ENCODE results near the gene TIMM50. TPM values are rescaled to one million over a fixed set of nuclear protein-coding genes. Genes with fewer than 3 reads are reported as not detected.
A peak's percentile ranks its signal among the peaks of the same experiment; 100 is the strongest.

The TIMM50 gene
- total RNA-seq, 4 donors from 2014 or later: 21.7 to 54.0 (median 33.5) TPM

DNA sequence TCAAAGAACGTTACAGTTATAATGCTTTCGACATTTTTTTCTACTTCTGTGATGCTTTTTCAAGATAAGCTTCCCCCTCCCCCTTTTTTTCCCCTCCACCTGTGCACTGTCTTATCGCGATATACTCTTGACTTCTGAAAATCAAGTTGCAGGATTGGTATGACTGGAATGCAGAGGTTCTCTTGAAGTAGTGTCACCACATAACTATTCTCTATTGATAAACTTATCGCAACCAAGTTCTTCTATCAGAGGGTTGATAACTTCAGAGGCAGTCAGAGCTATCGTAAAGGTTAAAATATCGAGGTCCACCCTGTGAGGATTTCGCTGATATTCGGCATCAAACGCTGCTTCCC lies 58.5 kb downstream of the TIMM50 start:
- intact Hi-C loops (cut with DNase I; ENCODE audit: low total_unique reads) (loop anchor here (10.0 kb wide), 2 partner anchors 64 to 194 kb away; partner anchors contain the start of gene SAMD4B), in situ Hi-C loops (cut with MboI; ENCODE audit: low pct_ligation_motif_present in 1 of 4, low pct_unique_long_range_greater_than_20kb in 1 of 4, low sequenced_read_pairs in 3 of 4) (loop anchor here (10.0 to 25.0 kb wide), 4 partner anchors 94 to 427 kb away; partner anchors contain the start of genes GMFG (in 2 of the 4), SAMD4B (in 2 of the 4), SUPT5H (in 2 of the 4) and RPS16 (in 1 of the 4))
- Histone ChIP-seq H3K4me3 (peak overlapping the region; percentile 71 to 95 (median 84)), H3K4me1 (peaks cover 11 to 20% (median 13%) of the 10 kb centered on the region in 4 donors), H3K27me3 (no peaks in the 10 kb centered on the region), H3K36me3 (no peaks in the 10 kb centered on the region), H3K9me3 (no peaks in the 10 kb centered on the region), H3K27ac (peak overlapping the region; percentile 95 to 98 (median 96))
- no peak for TF ChIP-seq POLR2AphosphoS5 (IDR thresholded peaks at IDR 0.05)
- TF ChIP-seq, protein P1, sequence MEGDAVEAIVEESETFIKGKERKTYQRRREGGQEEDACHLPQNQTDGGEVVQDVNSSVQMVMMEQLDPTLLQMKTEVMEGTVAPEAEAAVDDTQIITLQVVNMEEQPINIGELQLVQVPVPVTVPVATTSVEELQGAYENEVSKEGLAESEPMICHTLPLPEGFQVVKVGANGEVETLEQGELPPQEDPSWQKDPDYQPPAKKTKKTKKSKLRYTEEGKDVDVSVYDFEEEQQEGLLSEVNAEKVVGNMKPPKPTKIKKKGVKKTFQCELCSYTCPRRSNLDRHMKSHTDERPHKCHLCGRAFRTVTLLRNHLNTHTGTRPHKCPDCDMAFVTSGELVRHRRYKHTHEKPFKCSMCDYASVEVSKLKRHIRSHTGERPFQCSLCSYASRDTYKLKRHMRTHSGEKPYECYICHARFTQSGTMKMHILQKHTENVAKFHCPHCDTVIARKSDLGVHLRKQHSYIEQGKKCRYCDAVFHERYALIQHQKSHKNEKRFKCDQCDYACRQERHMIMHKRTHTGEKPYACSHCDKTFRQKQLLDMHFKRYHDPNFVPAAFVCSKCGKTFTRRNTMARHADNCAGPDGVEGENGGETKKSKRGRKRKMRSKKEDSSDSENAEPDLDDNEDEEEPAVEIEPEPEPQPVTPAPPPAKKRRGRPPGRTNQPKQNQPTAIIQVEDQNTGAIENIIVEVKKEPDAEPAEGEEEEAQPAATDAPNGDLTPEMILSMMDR (IDR thresholded peaks at IDR 0.05): no peak
- no peak for TF ChIP-seq POLR2A (IDR thresholded peaks at IDR 0.05)
- no peak for TF ChIP-seq EP300 (IDR thresholded peaks at IDR 0.05; ENCODE audit: low read depth)
- WGBS, 2 donors (ENCODE audit: low coverage in 1 of 2): 2 to 3% methylated on average over 4 to 10 of the region's 10 CpGs
- no peak for DNase-seq

DNA sequence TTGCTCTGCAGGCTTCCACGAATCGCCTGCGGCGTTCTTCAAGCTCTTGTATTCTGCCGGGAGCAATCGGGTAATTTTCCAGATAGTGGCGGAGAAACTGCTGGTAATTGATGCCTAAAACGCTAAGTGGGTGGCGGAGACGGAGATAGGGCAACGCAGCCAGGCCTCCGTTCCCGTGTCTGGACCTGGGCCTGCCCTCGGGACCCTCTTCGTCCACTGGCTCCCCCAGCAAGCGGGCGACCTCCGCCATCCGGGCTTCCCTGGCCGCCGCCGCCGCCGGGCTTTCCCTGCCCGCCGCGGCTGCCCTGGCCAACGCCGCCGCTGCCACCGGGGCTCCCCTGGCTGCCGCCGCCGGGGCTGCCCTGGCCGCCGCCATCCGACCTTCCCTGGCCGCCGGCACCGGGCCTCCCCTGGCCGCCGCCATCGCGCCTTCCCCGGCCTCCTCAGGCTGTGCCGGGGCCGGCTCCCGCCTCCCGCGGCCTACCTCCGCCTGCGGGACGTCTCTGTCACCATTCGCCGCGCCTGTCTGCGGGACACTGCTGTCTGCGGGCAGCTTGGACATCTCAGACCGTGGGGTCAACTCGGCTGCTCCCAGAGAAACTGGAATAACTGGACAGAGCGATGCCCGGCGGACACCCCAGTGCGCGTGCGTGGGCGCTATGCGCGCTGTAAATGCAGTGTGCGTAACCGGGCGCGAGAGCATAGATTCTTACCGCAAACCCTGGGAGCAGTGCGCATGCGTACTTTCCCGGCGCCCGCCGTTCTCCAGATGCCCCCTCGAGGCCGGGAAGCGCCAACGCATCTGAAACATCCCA lies 59.1 kb downstream of the TIMM50 start, which contains the start of gene EID2:
Gene EID2, minus strand, starts transcription at position 644 of the 815 bp plus-strand sequence. Its CDS starts 82 bp downstream, at position 562.
- in situ Hi-C loops (cut with MboI; ENCODE audit: low pct_ligation_motif_present in 1 of 4, low pct_unique_long_range_greater_than_20kb in 1 of 4, low sequenced_read_pairs in 3 of 4): loop anchor here (10.0 to 25.0 kb wide), 4 partner anchors 95 to 427 kb away; partner anchors contain the start of genes GMFG (in 2 of the 4), SAMD4B (in 2 of the 4), SUPT5H (in 2 of the 4) and RPS16 (in 1 of the 4)
- peak within 1 kb of the TSS; percentile 95 to 98 (median 96) for H3K27ac ChIP-seq
- H3K27me3 ChIP-seq: no peaks in the 10 kb centered on the region
- intact Hi-C loops (cut with DNase I; ENCODE audit: low total_unique reads): loop anchor here (10.0 kb wide), 2 partner anchors 65 to 195 kb away; partner anchors contain the start of gene SAMD4B
- peaks cover 11 to 20% (median 13%) of the 10 kb centered on the region in 4 donors for H3K4me1 ChIP-seq
- 0 to 1% methylated on average over 7 to 67 of the region's 84 CpGs for WGBS, 2 donors (ENCODE audit: low coverage in 1 of 2)
- H3K36me3 ChIP-seq: no peaks in the 10 kb centered on the region
- TF ChIP-seq POLR2AphosphoS5 (IDR thresholded peaks at IDR 0.05) (peak; percentile 85 to 91 (median 86)), POLR2A (IDR thresholded peaks at IDR 0.05) (peak; percentile 69), EP300 (IDR thresholded peaks at IDR 0.05; ENCODE audit: low read depth) (no peak)
- TF ChIP-seq, protein P1 (IDR thresholded peaks at IDR 0.05): peak; percentile 78 to 85 (median 81)
- H3K9me3 ChIP-seq: no peaks in the 10 kb centered on the region
- peak within 1 kb of the TSS; percentile 71 to 95 (median 84) for H3K4me3 ChIP-seq
- peak; percentile 96 for DNase-seq

DNA sequence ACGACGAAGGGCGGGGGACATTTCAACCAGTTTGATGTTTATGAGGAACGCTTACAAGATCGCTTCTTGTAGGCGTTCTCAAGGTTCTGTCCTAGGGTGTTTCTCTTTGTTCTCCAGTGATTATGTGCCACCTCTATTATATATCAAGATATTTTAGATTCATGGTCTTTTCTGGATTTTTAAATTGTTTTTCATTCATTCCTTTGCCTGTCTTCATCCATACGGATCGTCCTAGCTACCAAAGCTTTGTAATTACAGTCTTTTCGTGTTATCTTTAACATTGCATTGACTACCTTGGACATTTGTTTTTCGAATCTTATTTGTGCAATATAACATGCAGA lies 59.7 kb downstream of the TIMM50 start:
- intact Hi-C loops (cut with DNase I; ENCODE audit: low total_unique reads): no loop called here
- TF ChIP-seq, protein P1 (IDR thresholded peaks at IDR 0.05): peak in 1 of 5 experiments; percentile 5
- TF ChIP-seq EP300 (IDR thresholded peaks at IDR 0.05; ENCODE audit: low read depth): no peak
- no peaks in the 10 kb centered on the region for H3K36me3 ChIP-seq
- WGBS, 2 donors (ENCODE audit: low coverage in 1 of 2): 1 to 4% methylated on average over 10 of the region's 10 CpGs
- H3K4me1 ChIP-seq: peaks cover 11 to 20% (median 13%) of the 10 kb centered on the region in 4 donors
- H3K9me3 ChIP-seq: no peaks in the 10 kb centered on the region
- peak overlapping the region in 2 of 4 donors; percentile 96 to 98 for H3K27ac ChIP-seq
- in situ Hi-C loops (cut with MboI; ENCODE audit: low pct_ligation_motif_present in 1 of 4, low pct_unique_long_range_greater_than_20kb in 1 of 4, low sequenced_read_pairs in 3 of 4): loop anchor here (25.0 kb wide), 3 partner anchors 103 to 428 kb away; partner anchors contain the start of genes GMFG (in 2 of the 4), SAMD4B (in 2 of the 4), RPS16 (in 1 of the 4) and SUPT5H (in 1 of the 4)
- no peaks in the 10 kb centered on the region for H3K27me3 ChIP-seq
- peak overlapping the region in 1 of 4 donors; percentile 84 for H3K4me3 ChIP-seq
- DNase-seq: no peak

Other genes starting within 250 kb of the TIMM50 start
- not detected for gene IFNL3, start 235.8 kb upstream of the TIMM50 start, total RNA-seq
- not detected for gene IFNL4, start 232.0 kb upstream of the TIMM50 start, total RNA-seq
- gene IFNL2, start 212.4 kb upstream of the TIMM50 start, total RNA-seq: not detected
- gene IFNL1, start 184.4 kb upstream of the TIMM50 start, total RNA-seq: not detected
- gene LRFN1, start 160.0 kb upstream of the TIMM50 start, total RNA-seq: under 1 TPM in 2 of 4 donors, not detected in 2; 0.14 to 0.64 TPM
- gene GMFG, start 144.8 kb upstream of the TIMM50 start, total RNA-seq: 10 to 100 TPM in 2 of 4 donors, 1 to 10 TPM in 1, not detected in 1; 7.6 to 18.7 (median 17.6) TPM
- 100 to 1,000 TPM in 1 of 4 donors, 10 to 100 TPM in 3; 60.7 to 102 (median 77.1) TPM for gene SAMD4B, start 138.4 kb upstream of the TIMM50 start, total RNA-seq
- gene PAF1, start 89.7 kb upstream of the TIMM50 start, total RNA-seq: 10 to 100 TPM; 37.8 to 71.2 (median 43.0) TPM
- 10 to 100 TPM; 22.8 to 37.4 (median 27.8) TPM for gene MED29, start 89.5 kb upstream of the TIMM50 start, total RNA-seq
- 100 to 1,000 TPM; 280 to 924 (median 309) TPM for gene ZFP36, start 74.0 kb upstream of the TIMM50 start, total RNA-seq
- 10 to 100 TPM in 2 of 4 donors, 1 to 10 TPM in 2; 6.1 to 27.7 (median 11.9) TPM for gene PLEKHG2, start 68.2 kb upstream of the TIMM50 start, total RNA-seq
- 1,000 to 10,000 TPM in 3 of 4 donors, 100 to 1,000 TPM in 1; 718 to 1,665 (median 1,335) TPM for gene RPS16, start 44.9 kb upstream of the TIMM50 start, total RNA-seq
- gene SUPT5H, start 35.3 kb upstream of the TIMM50 start, total RNA-seq: 100 to 1,000 TPM in 3 of 4 donors, 10 to 100 TPM in 1; 97.1 to 161 (median 125) TPM
- not detected for gene DLL3, start 18.1 kb downstream of the TIMM50 start, total RNA-seq
- not detected for gene SELENOV, start 34.3 kb downstream of the TIMM50 start, total RNA-seq
- gene EID2B, start 52.0 kb downstream of the TIMM50 start, total RNA-seq: 1 to 10 TPM in 3 of 4 donors, under 1 TPM in 1; 1.00 to 1.5 (median 1.3) TPM
- 1 to 10 TPM; 7.5 to 10.0 (median 8.1) TPM for gene EID2, start 59.3 kb downstream of the TIMM50 start, total RNA-seq
- gene LGALS13, start 121.7 kb downstream of the TIMM50 start, total RNA-seq: not detected
- not detected for gene LGALS16, start 175.1 kb downstream of the TIMM50 start, total RNA-seq
- not detected for gene LGALS14, start 223.6 kb downstream of the TIMM50 start, total RNA-seq